ENCODE measurements around the gene NR4A3.
A peak's percentile ranks its signal among the peaks of the same experiment; 100 is the strongest.
"Not testable (repeated sequence)": the region's sequence is repeated elsewhere in the genome, so short reads cannot be mapped to it uniquely, and the experiment has no call there.

Gene NR4A3

DNA sequence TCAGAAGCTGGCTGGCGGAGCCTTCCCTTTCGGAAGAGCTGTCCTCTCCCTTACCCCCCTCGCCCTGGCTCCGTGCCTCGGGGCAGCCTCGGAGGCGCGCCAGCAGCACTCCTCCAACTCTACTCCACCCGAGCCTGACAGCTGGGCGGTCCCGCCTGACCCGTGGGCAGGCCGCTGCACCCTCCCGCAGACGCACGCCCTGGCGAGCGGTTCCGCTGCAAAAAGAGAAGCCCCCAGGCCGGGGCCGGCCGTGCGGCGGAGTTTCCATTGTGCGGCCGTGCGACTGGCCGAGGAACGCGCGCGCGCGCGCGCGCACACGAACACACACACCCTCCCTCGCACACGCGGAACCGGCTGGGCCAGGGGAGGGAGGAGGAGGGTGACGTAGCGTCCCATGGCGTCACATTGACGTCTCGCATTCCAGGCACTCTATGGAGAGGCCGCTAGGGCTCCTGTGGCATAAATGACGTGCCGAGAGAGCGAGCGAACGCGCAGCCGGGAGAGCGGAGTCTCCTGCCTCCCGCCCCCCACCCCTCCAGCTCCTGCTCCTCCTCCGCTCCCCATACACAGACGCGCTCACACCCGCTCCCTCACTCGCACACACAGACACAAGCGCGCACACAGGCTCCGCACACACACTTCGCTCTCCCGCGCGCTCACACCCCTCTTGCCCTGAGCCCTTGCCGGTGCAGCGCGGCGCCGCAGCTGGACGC, at the start of gene NR4A3:
Gene NR4A3 (plus strand): TSS at position 490 of the 713 bp plus-strand sequence. CDS start 6,158 bp downstream, outside the sequence.
- DNase-seq (ENCODE audit: low spot score) = peak; percentile 90

DNA sequence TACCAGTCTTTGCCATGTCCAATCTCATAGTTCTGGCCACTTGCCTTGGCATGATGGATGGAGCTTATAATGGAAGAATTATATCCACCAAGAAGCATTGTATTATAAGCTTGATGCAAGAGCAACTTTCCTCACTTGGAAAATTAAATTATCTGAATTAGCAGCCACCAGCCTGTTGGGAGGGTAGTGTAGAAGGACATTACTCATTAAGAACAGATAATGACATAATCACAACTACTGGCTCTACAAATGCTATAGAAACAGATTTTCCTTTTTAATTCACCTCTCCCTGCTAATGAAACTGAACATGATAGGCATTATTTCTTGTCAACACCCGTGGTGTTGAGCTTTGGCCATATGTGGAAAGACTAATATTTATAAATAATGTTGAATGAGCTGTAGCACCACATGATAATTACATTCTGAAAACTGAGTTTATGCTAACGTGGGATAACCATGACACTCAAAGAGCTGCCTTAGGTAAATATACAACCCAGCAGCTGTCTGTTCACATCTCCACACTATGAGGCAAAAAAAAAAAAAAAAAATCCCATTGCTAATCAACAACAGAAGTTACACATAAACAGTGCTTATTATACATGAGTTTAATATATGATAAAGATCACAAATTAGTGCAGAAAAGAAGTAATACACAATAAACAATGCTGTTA, 48.1 kb upstream of the NR4A3 start:
- DNase-seq (ENCODE audit: low spot score) = no peak

DNA sequence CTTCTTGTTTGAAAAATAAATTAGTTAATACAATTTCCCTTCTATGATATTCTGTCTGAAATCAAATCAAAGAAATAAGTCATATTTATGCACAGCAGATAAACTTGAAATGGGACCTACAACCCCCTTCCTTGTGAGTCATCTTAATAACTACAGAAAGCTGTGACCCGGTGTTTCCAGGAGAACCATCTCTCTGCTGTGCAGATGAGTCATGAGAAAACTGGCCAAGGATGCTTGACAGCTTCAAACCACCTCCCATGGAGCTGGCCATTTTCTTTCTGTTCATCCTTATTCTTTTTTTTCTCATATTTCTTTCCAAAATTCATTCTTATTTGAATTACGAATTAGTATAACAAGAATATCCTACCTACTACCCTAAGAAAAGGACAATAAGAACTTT, 43.4 kb upstream of the NR4A3 start:
- no peak for DNase-seq (ENCODE audit: low spot score)

DNA sequence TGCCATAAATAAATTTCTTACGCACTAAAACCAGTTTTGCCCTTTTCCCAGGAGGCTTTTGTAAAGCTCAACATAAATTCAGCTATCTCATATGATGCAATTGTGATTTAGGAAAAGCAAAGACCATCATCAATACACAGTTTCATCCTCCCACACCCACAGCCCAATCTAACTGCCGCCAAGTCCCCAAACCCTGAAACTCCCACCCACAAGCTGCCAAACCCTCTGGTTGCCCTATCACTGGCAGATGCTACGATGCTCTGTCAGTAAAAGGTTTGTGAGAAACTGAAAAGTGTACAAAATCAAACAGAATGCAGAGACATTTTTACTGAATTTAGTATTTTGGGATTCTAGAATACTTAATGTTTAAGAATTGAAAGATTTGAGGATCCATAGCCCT, 42.8 kb upstream of the NR4A3 start:
- no peak for DNase-seq (ENCODE audit: low spot score)

DNA sequence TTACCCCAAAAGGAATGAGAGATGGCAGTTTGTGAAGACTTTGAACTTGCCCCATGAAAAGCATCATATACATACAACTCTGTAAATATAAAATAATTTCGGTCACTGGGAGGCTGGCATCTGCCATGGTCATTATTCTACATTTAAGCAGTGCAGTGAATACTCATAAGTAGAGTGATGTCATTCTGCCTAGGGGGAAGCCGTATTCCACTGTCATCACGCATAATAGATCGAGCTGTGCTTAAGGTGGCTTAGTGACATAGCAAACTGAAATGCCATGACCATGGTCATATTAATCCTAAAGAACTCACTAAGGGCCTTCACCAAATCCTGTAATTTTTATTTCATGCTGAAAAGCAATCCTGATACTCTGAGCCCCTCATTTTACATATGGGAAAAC, 42.4 kb upstream of the NR4A3 start:
- no peak for DNase-seq (ENCODE audit: low spot score)

DNA sequence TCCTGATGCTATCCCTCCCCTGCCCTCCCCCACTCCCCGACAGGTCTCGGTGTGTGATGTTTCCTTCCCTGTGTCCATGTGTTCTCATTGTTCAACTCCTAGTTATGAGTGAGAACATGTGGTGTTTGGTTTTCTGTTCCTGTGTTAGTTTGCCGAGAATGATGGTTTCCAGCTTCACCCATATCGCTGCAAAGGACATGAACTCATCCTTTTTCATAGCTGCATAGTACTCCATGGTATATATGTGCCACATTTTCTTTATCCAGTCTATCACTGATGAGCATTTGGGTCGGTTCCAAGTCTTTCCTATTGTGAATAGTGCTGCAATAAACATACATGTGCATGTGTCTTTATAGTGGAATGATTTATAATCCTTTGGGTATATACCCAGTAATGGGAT, 39.3 kb upstream of the NR4A3 start:
- DNase-seq (ENCODE audit: low spot score) = not testable (repeated sequence)

DNA sequence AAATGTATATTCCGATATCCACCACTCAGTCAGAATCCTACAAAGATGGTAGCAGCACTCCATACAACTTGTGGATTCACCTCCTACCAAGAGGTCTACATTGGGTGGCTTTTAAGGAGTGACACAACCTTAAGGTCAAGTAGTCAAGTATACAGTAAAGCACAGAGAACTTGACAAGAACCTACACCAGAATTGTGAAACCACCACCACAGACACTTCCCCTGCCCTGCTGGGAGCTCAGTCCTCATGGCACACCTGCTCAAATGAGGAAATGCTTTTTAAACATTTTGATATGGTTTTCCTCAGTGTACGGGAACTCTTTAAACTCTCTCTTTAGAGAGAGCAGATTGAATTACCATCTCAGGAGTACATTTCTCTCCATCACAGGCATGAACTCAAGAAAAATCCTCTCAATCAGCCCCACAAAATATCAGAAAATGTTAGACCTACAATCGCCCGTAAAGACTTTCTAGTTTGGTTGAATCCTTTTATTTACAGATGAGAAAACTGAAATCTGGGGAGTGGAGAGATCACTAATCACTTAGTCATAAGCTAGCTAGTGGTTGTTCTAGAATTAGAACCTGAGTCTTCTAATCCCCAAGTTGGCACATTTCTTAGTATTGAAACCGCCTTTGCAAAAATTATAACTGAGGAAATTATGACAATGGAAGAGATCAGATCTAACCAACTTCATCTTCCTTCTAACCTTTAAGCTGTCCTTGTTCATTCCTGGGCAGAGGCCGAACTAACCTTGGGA, 38.5 kb upstream of the NR4A3 start:
- no peak for DNase-seq (ENCODE audit: low spot score)

DNA sequence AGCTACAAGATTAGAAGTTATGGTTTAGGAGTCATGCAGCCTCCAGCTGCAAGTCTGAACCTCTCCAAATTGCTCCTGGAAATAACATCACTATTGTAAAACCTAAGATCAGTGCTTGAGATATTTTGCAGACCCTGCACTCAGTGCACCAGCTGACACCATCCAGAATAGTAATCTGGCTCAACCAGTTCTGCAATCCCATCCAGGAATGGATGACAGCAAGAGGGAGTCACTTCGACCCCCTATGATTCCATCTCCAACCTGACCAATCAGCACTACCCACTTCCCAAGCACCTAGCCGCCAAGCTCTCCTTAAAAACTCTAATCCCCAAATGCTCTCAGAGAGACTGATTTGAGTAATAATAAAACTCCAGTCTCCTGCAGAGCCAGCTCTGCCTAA, 37.9 kb upstream of the NR4A3 start:
- no peak for DNase-seq (ENCODE audit: low spot score)

DNA sequence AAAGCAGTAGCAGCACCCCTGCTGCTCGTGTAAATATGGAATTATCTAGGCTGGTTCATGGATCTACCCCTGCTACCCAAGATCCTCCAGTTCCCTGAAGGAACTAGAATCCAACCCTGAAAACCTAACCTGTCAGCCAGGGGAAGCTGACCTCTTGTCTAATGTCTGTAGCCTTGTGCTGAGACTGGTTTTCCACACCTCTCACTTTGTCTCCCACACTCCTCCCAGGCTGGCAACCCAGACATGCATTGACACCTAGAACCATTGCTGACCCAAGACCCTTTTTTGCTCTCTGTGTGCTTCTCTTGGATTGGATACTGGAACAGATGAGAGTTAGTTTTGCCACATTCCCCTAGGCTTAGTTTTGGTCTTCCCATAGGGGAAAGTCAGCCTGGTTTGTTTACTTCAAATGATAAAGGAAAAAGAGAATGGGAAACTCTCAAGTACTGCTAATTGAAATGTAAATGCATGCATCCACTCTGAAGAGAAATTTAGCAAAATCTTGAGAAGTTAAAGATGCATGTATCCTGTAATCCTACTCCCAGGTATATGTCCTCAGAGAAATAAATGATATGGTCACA, 36.6 kb upstream of the NR4A3 start:
- no peak for DNase-seq (ENCODE audit: low spot score)

DNA sequence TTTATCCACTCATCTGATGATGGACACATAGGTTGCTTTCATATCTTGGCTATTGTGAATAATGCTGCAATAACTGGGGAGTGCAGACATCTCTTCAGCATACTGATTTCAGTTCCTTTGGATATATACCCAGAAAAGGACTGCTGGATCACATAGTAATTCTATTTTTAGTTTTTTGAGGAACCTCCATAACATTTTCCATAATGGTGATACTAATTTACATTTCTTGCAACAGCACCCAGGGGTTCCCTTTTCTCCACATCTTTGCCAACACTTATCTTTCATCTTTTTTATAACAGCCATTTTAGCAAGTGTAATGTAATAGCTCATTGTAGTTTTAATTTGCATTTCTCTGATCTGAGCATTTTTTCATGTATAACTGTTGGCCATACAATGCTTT, 34.1 kb upstream of the NR4A3 start:
- no peak for DNase-seq (ENCODE audit: low spot score)

DNA sequence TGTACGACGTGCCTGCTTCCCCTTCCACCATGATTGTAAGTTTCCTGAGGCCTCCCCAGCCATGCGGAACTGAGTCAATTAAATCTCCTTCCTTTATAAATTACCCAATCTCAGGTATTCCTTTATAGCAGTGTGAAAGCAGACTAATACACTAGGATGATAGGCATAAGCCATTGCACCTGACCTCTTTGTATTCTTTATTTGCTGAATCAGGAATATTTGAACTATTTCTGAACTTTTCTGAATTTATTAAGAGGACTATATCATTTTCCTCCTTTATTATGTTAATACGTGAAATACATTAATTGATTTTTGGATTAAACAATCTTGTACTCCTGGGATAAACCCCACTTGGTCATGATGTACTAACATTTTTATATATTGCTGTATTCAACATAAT, 28.2 kb upstream of the NR4A3 start:
- no peak for DNase-seq (ENCODE audit: low spot score)

DNA sequence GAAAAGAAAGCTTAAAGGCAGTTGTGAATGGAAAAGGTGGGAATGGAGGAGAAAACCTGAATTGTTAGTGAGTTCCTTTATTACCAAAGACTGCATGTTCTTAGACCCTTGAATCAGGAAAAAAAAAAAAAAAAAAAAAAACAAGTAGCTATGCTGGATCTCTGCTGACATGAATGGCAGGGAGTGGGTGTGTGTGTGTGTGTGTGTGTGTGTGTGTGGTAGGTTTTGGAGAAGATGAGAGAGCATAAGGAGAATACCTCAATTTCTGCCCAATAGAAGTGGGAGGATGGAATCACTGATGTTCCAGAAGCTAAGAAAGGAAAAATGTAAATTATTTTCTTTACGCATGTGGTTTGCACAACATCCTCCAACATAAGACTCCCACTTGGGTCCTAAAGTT, 25.5 kb upstream of the NR4A3 start:
- no peak for DNase-seq (ENCODE audit: low spot score)

DNA sequence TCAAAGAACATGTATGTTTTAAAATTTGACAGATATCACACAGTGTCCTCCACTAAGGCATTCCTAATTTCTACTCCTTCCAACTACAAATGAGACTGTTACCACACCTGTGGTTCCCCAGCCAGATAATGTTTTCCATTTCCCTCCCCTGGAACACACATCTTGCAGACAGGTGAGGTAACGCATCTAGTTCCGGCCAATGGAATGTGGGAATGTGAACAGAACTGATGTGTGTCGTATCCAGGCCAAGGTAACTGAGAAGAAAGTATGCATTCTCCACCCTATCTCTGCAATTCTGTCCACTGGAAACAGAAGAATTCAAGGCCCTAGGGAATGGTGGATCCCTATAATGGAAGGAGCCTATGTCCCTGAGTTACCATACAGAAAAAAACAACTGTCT, 19.9 kb upstream of the NR4A3 start:
- DNase-seq (ENCODE audit: low spot score) = no peak

DNA sequence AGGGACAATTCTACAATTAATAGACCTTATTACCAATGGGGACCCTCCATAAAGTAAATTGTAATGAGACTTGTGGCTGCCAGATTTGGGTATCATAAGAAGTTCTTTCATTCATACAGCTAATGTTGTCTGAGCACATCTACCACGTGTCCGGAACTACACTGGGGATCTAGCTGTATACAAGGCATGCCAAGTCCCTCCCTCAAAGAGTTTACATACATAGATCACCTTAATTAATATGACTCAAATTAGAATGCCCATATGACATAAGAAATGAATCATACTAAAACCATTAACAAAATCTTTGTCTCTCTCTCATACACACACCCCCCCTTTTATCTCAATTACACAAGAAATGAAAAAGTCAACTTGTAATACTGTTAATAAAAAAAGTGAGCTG, 18.0 kb upstream of the NR4A3 start:
- no peak for DNase-seq (ENCODE audit: low spot score)

DNA sequence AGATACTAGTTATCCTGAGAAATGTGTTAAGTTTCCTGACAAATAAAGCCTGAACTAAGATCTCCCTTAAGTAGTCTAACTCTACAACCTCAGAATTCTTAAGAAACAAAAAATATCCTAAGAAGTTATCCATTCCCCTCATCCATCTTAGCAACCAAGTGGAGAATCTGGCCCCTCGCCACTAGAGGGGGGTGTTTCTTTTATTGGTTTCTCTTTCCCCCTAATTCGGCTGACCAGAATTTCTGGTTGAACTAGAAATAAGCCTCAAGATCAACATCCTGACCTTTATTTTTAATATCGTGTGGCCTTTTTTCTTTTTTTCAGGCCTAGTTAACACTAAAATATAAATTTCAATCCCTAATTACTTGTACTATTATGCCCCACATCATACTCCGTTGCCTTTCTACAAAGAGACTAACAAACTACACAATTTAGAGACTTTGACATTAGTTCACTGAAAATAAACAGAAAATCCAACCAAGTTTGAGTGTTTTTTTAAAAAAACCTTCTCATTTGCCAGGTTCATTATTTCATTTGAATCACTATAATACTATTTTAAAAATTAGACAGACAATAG, 14.3 kb upstream of the NR4A3 start:
- DNase-seq (ENCODE audit: low spot score) = no peak

DNA sequence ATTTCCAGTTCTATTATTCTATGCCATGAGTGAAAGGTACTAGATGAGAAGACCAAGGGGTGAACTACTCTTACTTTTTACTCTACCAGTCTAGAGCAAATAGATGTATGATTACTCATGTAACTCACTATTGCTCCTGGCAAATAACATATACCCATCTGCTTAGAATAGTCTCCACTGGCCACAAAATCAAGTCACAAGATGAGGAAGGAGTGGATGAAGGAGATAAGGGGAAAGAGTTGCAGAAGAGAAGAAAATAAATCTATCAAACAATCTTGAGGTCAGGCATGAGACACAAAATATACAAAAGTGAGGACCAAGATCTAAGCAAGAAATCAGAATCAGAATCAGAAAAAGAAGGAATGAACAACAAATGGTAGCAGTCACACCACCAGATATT, 13.7 kb upstream of the NR4A3 start:
- no peak for DNase-seq (ENCODE audit: low spot score)

DNA sequence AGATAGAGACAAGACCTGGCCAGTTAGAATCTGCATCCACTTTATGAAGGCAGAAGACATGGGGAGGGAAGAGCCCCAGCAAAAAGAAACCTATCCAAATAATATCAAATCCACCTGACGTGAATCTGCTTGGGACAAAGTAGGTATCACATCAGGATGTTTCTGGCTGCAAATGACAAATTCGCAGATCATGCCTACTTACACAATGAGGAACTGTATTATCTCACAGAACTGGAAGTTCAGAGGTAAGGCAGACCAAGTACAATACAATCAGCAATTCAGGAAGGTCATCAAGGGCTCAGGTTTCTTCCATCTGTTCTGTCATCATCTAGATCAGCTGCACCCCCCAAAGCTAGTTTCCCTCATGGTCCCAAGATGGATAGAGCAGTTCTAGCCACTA, 13.2 kb upstream of the NR4A3 start:
- no peak for DNase-seq (ENCODE audit: low spot score)

DNA sequence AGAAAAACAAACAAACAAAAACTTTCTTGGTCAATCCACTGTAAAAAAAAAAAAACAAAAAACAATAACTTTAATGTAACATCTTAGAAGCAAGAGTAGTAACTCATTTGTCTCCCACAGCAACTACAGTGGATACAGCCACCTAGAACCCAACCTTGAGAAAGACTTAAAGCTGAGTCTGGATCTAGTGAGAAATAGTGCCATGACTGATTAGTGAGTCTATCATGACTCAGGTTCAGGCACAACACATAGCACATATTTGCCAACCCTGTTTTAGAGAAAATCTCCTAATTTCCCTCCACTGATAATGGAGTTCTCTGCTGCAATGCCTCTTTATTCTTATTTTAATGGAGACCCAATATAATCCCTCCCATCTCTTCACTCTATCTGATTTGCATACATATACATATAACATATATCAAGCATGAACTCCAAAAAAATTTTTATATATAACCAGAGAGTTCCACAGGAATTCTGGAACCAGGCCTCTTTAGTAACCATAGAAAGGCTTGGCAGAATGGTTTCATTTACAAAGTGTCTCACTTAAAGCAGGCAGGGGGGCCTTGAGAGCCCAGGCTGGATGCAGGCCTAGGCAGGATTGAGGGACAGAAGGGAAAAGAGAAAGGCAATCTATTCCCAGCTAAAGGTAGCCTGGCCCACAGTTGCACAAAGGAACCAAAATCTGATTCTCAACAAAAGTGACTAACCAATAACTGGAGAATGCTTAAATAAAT, 11.9 kb upstream of the NR4A3 start:
- no peak for DNase-seq (ENCODE audit: low spot score)

DNA sequence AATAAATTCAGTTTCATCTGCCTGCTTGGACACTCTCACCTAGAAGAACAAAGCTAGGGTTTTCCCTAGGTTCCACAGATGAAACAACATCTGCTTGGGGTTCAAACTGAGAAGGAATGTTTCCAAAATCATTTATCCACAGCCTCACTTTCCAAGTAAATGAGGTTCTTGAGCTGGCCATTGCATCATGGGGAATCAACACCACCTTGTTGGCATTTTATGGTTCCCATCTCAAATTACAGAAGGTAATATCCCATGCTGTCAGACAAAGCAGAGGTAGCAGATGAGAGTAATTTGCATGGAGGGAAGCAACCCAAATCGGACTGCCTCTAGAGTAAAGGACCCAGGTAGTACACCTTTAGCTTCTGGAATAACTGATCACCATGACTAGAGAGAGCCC, 10.5 kb upstream of the NR4A3 start:
- DNase-seq (ENCODE audit: low spot score) = no peak

DNA sequence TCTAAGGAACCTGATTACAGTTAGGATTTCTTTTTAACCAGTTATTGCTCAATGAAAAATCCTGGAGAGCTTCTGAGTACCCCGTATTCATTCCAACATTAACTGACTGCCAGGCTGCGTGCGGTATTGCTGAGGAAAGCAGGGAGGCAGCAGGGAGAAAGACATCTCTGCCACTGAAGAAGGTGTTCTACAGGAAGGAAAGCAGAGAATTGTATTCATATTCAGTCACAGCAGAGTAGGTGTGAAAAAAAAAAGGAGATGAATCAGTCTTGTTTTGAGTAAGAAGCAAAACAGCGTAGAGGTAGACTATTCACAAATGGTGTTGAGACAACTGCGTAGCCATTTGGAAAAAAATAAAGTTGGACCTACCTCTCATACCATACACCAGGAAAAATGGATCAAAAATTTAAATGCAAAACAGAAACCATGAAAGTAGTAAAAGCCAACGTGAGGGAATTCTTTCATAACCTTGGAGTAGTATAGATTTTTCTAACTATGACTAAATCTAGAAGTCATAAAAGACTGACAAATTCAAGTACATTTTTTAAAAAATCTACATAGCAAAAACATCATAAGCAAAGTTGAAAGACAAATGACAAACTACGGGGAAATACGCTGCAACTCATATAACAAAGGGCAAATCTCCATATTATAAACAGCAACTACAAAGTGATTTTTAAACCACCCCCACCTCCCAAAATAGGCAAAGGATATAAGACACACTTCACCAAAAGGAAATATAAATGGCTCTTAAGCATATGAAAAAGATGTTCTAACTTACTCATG, 9.9 kb upstream of the NR4A3 start:
- no peak for DNase-seq (ENCODE audit: low spot score)

DNA sequence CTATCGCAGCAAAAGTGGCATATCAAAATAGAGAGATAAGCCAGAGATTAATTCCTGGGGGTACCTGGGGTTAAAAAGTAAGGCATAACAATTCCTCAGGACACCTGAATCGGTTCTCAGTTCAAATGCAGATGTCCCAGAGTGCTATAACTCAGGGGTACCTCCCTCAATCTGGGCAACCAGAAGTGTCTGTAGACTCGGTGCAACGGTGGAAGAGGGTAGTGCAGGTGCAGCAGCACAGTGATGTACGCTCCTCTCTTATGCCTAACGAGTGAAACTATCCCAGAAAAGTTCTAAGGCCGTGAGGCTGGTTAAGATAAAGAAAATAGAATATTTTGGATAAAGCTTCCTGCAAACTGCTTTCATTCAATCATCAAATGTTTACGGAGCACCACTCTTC, 7.9 kb upstream of the NR4A3 start:
- no peak for DNase-seq (ENCODE audit: low spot score)

Measured in left forelimb (tissue), 1 donor.